ENCODE measurements around the gene SLIT3. TPM values are rescaled to one million over a fixed set of nuclear protein-coding genes. Genes with fewer than 3 reads are reported as not detected.

Gene SLIT3
- total and polyA plus RNA-seq, 2 experiments from 2014 or later = 0.59 to 0.71 TPM

DNA sequence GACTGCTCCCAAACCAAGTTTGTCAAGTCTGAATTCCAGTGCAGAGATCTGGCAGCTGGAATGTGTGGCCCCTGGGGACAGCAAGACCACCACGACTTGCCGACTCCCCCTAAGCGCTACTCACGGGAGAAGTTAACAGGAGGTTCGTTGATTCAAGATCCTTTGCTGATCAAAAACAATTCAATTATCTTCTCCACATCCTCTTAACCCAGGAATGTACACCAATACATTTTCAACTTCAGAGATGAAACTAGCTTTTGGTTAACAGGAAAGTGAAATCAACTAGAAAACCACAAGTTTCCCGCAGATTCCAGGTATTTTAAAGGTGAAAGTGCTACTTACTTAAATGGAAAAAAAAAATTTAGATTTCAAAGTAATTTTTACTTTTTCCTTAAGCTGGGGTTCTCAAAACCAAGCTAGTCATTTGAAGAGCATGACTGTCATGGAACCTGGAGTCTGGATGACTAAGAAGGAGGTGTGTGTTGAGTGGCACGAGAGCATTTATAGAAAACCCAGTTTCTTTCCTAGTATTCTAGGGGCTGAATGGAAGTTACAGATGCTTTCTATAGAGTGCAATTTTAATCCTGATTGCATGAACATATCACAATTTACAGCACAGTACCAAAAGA is 464.2 kb downstream of the SLIT3 start:
- TF ChIP-seq, protein P1, sequence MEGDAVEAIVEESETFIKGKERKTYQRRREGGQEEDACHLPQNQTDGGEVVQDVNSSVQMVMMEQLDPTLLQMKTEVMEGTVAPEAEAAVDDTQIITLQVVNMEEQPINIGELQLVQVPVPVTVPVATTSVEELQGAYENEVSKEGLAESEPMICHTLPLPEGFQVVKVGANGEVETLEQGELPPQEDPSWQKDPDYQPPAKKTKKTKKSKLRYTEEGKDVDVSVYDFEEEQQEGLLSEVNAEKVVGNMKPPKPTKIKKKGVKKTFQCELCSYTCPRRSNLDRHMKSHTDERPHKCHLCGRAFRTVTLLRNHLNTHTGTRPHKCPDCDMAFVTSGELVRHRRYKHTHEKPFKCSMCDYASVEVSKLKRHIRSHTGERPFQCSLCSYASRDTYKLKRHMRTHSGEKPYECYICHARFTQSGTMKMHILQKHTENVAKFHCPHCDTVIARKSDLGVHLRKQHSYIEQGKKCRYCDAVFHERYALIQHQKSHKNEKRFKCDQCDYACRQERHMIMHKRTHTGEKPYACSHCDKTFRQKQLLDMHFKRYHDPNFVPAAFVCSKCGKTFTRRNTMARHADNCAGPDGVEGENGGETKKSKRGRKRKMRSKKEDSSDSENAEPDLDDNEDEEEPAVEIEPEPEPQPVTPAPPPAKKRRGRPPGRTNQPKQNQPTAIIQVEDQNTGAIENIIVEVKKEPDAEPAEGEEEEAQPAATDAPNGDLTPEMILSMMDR (conservative IDR thresholded peaks at IDR 0.05; ENCODE audit: low read depth in 2 of 2) = no peak
- TF ChIP-seq STAT1 (IDR thresholded peaks at IDR 0.05; ENCODE audit: unreplicated experiment) (no peak), ZNF331 (CRISPR knock-in tag; IDR thresholded peaks at IDR 0.05; ENCODE audit: low read depth) (no peak), EZH2 (IDR thresholded peaks at IDR 0.05; ENCODE audit: low read depth, unreplicated experiment) (no peak), POLR2AphosphoS5 (IDR thresholded peaks at IDR 0.05; ENCODE audit: low read depth) (no peak), ETS1 (IDR thresholded peaks at IDR 0.05) (no peak), JUNB (IDR thresholded peaks at IDR 0.05; ENCODE audit: unreplicated experiment) (no peak)
- TF ChIP-seq, protein P2, sequence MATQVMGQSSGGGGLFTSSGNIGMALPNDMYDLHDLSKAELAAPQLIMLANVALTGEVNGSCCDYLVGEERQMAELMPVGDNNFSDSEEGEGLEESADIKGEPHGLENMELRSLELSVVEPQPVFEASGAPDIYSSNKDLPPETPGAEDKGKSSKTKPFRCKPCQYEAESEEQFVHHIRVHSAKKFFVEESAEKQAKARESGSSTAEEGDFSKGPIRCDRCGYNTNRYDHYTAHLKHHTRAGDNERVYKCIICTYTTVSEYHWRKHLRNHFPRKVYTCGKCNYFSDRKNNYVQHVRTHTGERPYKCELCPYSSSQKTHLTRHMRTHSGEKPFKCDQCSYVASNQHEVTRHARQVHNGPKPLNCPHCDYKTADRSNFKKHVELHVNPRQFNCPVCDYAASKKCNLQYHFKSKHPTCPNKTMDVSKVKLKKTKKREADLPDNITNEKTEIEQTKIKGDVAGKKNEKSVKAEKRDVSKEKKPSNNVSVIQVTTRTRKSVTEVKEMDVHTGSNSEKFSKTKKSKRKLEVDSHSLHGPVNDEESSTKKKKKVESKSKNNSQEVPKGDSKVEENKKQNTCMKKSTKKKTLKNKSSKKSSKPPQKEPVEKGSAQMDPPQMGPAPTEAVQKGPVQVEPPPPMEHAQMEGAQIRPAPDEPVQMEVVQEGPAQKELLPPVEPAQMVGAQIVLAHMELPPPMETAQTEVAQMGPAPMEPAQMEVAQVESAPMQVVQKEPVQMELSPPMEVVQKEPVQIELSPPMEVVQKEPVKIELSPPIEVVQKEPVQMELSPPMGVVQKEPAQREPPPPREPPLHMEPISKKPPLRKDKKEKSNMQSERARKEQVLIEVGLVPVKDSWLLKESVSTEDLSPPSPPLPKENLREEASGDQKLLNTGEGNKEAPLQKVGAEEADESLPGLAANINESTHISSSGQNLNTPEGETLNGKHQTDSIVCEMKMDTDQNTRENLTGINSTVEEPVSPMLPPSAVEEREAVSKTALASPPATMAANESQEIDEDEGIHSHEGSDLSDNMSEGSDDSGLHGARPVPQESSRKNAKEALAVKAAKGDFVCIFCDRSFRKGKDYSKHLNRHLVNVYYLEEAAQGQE (IDR thresholded peaks at IDR 0.05; ENCODE audit: unreplicated experiment) = no peak
- TF ChIP-seq, protein P3, sequence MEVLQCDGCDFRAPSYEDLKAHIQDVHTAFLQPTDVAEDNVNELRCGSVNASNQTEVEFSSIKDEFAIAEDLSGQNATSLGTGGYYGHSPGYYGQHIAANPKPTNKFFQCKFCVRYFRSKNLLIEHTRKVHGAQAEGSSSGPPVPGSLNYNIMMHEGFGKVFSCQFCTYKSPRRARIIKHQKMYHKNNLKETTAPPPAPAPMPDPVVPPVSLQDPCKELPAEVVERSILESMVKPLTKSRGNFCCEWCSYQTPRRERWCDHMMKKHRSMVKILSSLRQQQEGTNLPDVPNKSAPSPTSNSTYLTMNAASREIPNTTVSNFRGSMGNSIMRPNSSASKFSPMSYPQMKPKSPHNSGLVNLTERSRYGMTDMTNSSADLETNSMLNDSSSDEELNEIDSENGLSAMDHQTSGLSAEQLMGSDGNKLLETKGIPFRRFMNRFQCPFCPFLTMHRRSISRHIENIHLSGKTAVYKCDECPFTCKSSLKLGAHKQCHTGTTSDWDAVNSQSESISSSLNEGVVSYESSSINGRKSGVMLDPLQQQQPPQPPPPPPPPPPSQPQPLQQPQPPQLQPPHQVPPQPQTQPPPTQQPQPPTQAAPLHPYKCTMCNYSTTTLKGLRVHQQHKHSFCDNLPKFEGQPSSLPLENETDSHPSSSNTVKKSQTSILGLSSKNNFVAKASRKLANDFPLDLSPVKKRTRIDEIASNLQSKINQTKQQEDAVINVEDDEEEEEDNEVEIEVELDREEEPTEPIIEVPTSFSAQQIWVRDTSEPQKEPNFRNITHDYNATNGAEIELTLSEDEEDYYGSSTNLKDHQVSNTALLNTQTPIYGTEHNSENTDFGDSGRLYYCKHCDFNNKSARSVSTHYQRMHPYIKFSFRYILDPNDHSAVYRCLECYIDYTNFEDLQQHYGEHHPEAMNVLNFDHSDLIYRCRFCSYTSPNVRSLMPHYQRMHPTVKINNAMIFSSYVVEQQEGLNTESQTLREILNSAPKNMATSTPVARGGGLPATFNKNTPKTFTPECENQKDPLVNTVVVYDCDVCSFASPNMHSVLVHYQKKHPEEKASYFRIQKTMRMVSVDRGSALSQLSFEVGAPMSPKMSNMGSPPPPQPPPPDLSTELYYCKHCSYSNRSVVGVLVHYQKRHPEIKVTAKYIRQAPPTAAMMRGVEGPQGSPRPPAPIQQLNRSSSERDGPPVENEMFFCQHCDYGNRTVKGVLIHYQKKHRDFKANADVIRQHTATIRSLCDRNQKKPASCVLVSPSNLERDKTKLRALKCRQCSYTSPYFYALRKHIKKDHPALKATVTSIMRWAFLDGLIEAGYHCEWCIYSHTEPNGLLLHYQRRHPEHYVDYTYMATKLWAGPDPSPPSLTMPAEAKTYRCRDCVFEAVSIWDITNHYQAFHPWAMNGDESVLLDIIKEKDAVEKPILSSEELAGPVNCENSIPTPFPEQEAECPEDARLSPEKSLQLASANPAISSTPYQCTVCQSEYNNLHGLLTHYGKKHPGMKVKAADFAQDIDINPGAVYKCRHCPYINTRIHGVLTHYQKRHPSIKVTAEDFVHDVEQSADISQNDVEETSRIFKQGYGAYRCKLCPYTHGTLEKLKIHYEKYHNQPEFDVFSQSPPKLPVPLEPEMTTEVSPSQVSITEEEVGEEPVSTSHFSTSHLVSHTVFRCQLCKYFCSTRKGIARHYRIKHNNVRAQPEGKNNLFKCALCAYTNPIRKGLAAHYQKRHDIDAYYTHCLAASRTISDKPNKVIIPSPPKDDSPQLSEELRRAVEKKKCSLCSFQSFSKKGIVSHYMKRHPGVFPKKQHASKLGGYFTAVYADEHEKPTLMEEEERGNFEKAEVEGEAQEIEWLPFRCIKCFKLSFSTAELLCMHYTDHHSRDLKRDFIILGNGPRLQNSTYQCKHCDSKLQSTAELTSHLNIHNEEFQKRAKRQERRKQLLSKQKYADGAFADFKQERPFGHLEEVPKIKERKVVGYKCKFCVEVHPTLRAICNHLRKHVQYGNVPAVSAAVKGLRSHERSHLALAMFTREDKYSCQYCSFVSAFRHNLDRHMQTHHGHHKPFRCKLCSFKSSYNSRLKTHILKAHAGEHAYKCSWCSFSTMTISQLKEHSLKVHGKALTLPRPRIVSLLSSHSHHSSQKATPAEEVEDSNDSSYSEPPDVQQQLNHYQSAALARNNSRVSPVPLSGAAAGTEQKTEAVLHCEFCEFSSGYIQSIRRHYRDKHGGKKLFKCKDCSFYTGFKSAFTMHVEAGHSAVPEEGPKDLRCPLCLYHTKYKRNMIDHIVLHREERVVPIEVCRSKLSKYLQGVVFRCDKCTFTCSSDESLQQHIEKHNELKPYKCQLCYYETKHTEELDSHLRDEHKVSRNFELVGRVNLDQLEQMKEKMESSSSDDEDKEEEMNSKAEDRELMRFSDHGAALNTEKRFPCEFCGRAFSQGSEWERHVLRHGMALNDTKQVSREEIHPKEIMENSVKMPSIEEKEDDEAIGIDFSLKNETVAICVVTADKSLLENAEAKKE (CRISPR knock-in tag; IDR thresholded peaks at IDR 0.05) = no peak
- peaks cover 48% of the 10 kb centered on the region for H3K27me3 ChIP-seq (ENCODE audit: insufficient read depth)
- no peaks in the 10 kb centered on the region for H3F3A ChIP-seq (replicated peaks; ENCODE audit: low read depth)

More for the DNA sequence above, 464.2 kb downstream of the SLIT3 start:
- H3K4me3 ChIP-seq = no peak overlapping the region
- peaks cover 8% of the 10 kb centered on the region; the same call in 1 of the 2 replicates for H3K4me1 ChIP-seq (ENCODE audit: insufficient read depth)
- no peak overlapping the region for H3K27ac Mint-ChIP-seq
- H3K27me3 Mint-ChIP-seq (ENCODE audit: insufficient read depth, low read depth, poor library complexity) = peaks cover 45% of the 10 kb centered on the region
- H3K27ac ChIP-seq (ENCODE audit: low read depth) = no peak overlapping the region
- H3K9me3 Mint-ChIP-seq = no peaks in the 10 kb centered on the region; the same call in 1 of the 3 replicates
- H3K9me2 ChIP-seq (ENCODE audit: insufficient read depth) = no peaks in the 10 kb centered on the region
- H3K4me3 Mint-ChIP-seq = no peak overlapping the region
- H3K4me2 ChIP-seq = no peak overlapping the region
- DNase-seq (ENCODE audit: low spot score) (no peak), ATAC-seq (no peak)
- 0 out of 2 replicates have a peak, but pooled peaks cover 2% of the 10 kb centered on the region for H4K20me1 ChIP-seq (replicated peaks; ENCODE audit: insufficient read depth)
- H3K36me3 Mint-ChIP-seq (ENCODE audit: low read depth) = no peaks in the 10 kb centered on the region
- H3K36me3 ChIP-seq (ENCODE audit: insufficient read depth) = no peaks in the 10 kb centered on the region
- peaks cover 22% of the 10 kb centered on the region for H3K4me1 Mint-ChIP-seq
- no peaks in the 10 kb centered on the region for H3K79me2 ChIP-seq (replicated peaks; ENCODE audit: insufficient read depth)
- no peak overlapping the region for H2AFZ ChIP-seq

Measured in GM23338 (cell line).